OCI-LY7 (cell line): ENCODE results near the gene HDGFL2.
"Not testable (repeated sequence)": the region's sequence is repeated elsewhere in the genome, so short reads cannot be mapped to it uniquely, and the experiment has no call there.

ENCODE experiments used
- EZH2phosphoT487 ChIP-seq: fragments of 200-600 bp; sonication (generic); IDR thresholded peaks from 2 replicates; pipeline ENCODE4 v1.6.1; 2018; ENCODE audit warnings: low read depth, borderline replicate concordance, mild to moderate bottlenecking, mixed run types, antibody characterized with exemption, low read length, moderate library complexity, mixed read lengths
- TF ChIP-seq, protein P1 (sequence below): fragments of 200-600 bp; sonication (generic); conservative IDR thresholded peaks from 2 replicates; pipeline ENCODE4 v1.5.1; 2014; ENCODE audit warnings: mild to moderate bottlenecking, antibody characterized with exemption, low read length, moderate library complexity, mixed read lengths

DNA sequence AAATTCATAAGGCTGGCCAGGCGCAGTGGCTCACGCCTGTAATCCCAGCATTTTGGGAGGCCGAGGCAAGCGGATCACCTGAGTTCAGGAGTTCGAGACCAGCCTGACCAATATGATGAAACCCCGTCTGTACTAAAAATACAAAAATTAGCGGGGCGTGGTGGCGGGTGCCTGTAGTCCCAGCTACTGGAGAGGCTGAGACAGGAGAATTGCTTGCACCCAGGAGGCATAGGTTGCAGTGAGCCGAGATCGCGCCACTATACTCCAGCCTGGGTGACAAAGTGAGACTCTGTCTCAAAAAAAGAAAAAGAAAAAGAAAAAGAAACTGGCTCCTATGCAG lies 69.7 kb downstream of the HDGFL2 start:
- TF ChIP-seq, protein P1, sequence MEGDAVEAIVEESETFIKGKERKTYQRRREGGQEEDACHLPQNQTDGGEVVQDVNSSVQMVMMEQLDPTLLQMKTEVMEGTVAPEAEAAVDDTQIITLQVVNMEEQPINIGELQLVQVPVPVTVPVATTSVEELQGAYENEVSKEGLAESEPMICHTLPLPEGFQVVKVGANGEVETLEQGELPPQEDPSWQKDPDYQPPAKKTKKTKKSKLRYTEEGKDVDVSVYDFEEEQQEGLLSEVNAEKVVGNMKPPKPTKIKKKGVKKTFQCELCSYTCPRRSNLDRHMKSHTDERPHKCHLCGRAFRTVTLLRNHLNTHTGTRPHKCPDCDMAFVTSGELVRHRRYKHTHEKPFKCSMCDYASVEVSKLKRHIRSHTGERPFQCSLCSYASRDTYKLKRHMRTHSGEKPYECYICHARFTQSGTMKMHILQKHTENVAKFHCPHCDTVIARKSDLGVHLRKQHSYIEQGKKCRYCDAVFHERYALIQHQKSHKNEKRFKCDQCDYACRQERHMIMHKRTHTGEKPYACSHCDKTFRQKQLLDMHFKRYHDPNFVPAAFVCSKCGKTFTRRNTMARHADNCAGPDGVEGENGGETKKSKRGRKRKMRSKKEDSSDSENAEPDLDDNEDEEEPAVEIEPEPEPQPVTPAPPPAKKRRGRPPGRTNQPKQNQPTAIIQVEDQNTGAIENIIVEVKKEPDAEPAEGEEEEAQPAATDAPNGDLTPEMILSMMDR = not testable (repeated sequence)
- TF ChIP-seq EZH2phosphoT487 = not testable (repeated sequence)
